ENCODE data around the gene HAGHL.

Gene HAGHL

GRCh38 chr16:680967-681745 is 45.8 kb upstream of the HAGHL start (continued):
- TF ChIP-seq ZFHX2 (tag by site-specific recombination; conservative IDR thresholded peaks at IDR 0.05) (no peak), ZNF510 (tag by site-specific recombination; IDR thresholded peaks at IDR 0.05; ENCODE audit: insufficient replicate concordance) (no peak), ZNF549 (tag by site-specific recombination; IDR thresholded peaks at IDR 0.05) (no peak), ZNF645 (tag by site-specific recombination; IDR thresholded peaks at IDR 0.05) (peak; percentile 22; the same call in 1 of the 2 replicates), ZNF560 (tag by site-specific recombination; IDR thresholded peaks at IDR 0.05; ENCODE audit: borderline replicate concordance) (no peak), ELK4 (IDR thresholded peaks at IDR 0.05; ENCODE audit: borderline replicate concordance, low read depth, low read length) (no peak), ZNF132 (tag by site-specific recombination; IDR thresholded peaks at IDR 0.05; ENCODE audit: borderline replicate concordance) (no peak), ZBTB1 (tag by site-specific recombination; IDR thresholded peaks at IDR 0.05) (no peak; the same call in 1 of the 2 replicates), ZBTB17 (tag by site-specific recombination; IDR thresholded peaks at IDR 0.05) (peak; percentile 86), ZNF404 (tag by site-specific recombination; IDR thresholded peaks at IDR 0.05) (no peak), ZXDB (tag by site-specific recombination; IDR thresholded peaks at IDR 0.05) (no peak), MYNN (tag by site-specific recombination; IDR thresholded peaks at IDR 0.05; ENCODE audit: borderline replicate concordance) (no peak), ZSCAN16 (tag by site-specific recombination; IDR thresholded peaks at IDR 0.05) (peak; percentile 89), ZNF530 (tag by site-specific recombination; IDR thresholded peaks at IDR 0.05; ENCODE audit: low read depth) (no peak), ZNF830 (tag by site-specific recombination; IDR thresholded peaks at IDR 0.05; ENCODE audit: low read depth) (no peak), ZNF23 (tag by site-specific recombination; IDR thresholded peaks at IDR 0.05; ENCODE audit: borderline replicate concordance) (no peak), ZNF664 (tag by site-specific recombination; IDR thresholded peaks at IDR 0.05) (no peak), ZNF629 (tag by site-specific recombination; IDR thresholded peaks at IDR 0.05) (peak; percentile 76), ZNF521 (tag by site-specific recombination; IDR thresholded peaks at IDR 0.05) (no peak), ZNF133 (tag by site-specific recombination; IDR thresholded peaks at IDR 0.05) (no peak), ZNF624 (tag by site-specific recombination; IDR thresholded peaks at IDR 0.05) (no peak), KLF17 (tag by site-specific recombination; IDR thresholded peaks at IDR 0.05) (no peak), ZNF423 (tag by site-specific recombination; IDR thresholded peaks at IDR 0.05) (no peak), PRDM2 (tag by site-specific recombination; IDR thresholded peaks at IDR 0.05; ENCODE audit: borderline replicate concordance) (no peak), ZNF626 (tag by site-specific recombination; IDR thresholded peaks at IDR 0.05) (no peak), ZBTB49 (tag by site-specific recombination; IDR thresholded peaks at IDR 0.05; ENCODE audit: low read depth) (no peak), ZNF391 (tag by site-specific recombination; IDR thresholded peaks at IDR 0.05; ENCODE audit: borderline replicate concordance, low read depth) (no peak), GFI1B (tag by site-specific recombination; IDR thresholded peaks at IDR 0.05) (no peak; the same call in 1 of the 2 replicates), ZNF768 (tag by site-specific recombination; IDR thresholded peaks at IDR 0.05) (no peak)

All from HEK293 (cell line).